ENCODE measurements around the gene LRRTM1.

DNA sequence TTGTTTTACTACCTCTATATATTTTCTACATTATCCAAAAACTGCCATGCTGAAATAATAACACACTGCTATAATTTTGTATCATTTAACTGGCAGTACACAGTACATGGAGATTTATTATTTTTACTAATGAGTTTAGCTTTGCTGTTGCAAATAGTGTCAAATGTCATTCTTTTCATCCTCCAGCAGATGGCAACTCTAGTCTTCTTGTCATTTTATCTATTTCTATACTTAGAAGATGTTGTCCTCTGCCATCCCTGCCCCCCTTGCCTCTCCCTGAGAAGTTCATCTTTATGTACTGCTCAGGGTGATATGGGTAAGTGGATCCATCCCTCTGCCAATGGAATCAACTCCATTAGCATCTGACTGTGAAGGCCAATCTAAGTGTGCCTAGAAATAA lies 21.7 kb upstream of the LRRTM1 start:
- TF ChIP-seq, protein P1, sequence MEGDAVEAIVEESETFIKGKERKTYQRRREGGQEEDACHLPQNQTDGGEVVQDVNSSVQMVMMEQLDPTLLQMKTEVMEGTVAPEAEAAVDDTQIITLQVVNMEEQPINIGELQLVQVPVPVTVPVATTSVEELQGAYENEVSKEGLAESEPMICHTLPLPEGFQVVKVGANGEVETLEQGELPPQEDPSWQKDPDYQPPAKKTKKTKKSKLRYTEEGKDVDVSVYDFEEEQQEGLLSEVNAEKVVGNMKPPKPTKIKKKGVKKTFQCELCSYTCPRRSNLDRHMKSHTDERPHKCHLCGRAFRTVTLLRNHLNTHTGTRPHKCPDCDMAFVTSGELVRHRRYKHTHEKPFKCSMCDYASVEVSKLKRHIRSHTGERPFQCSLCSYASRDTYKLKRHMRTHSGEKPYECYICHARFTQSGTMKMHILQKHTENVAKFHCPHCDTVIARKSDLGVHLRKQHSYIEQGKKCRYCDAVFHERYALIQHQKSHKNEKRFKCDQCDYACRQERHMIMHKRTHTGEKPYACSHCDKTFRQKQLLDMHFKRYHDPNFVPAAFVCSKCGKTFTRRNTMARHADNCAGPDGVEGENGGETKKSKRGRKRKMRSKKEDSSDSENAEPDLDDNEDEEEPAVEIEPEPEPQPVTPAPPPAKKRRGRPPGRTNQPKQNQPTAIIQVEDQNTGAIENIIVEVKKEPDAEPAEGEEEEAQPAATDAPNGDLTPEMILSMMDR (IDR thresholded peaks at IDR 0.05; ENCODE audit: extremely low read depth in 1 of 2, insufficient read depth in 1 of 2, low read depth in 1 of 2, low read length in 2 of 2): no peak
- TF ChIP-seq POLR2A (IDR thresholded peaks at IDR 0.05; ENCODE audit: low read depth, low read length) (no peak), EZH2 (IDR thresholded peaks at IDR 0.05; ENCODE audit: borderline replicate concordance, low read depth, low read length, severe bottlenecking) (no peak)
